Keratinocyte (primary cell): ENCODE data around the gene LSAMP. TPM values are rescaled to one million over a fixed set of nuclear protein-coding genes. Genes with fewer than 3 reads are reported as not detected.

Experiments used
- DNase-seq: peaks from one replicate; pipeline ENCODE4 v3.0.0-alpha.2; 2011; ENCODE audit warnings: low read depth, missing footprints, low spot score
- FAIRE-seq: peaks from 2 replicates; lab custom pipeline; 2011; peaks lifted over from hg19 to GRCh38; lab: Jason Lieb, UNC
- H2AFZ ChIP-seq: 2 replicates; pipeline ENCODE4 v1.6.0; 2012; ENCODE audit warnings: low read length, control low read depth, inconsistent platforms; ENCODE audit not compliant: control insufficient read depth
- H3K27ac ChIP-seq: 2 replicates; pipeline ENCODE4 v1.5.1; 2011; ENCODE audit warnings: low read length; ENCODE audit not compliant: control insufficient read depth, insufficient read depth
- H3K27me3 ChIP-seq: 3 replicates; pipeline ENCODE4 v1.6.0; 2011; ENCODE audit warnings: low read length; ENCODE audit not compliant: control insufficient read depth, insufficient read depth; ENCODE audit errors: extremely low read depth
- H3K36me3 ChIP-seq, 2 experiments: 2 replicates in 1 of 2; 3 replicates in 1 of 2; pipeline ENCODE4 v1.5.1; 2011; ENCODE audit warnings: low read length in 2 of 2, mild to moderate bottlenecking in 1 of 2; ENCODE audit not compliant: control insufficient read depth in 2 of 2, insufficient read depth in 2 of 2; ENCODE audit errors: extremely low read depth in 1 of 2
- H3K4me1 ChIP-seq: 3 replicates; pipeline ENCODE4 v1.5.1; 2011; ENCODE audit warnings: low read length; ENCODE audit not compliant: control insufficient read depth, insufficient read depth; ENCODE audit errors: extremely low read depth
- H3K4me2 ChIP-seq: 3 replicates; pipeline ENCODE4 v1.6.0; 2011; ENCODE audit warnings: low read depth, low read length; ENCODE audit not compliant: control insufficient read depth, insufficient read depth; ENCODE audit errors: extremely low read depth
- H3K4me3 ChIP-seq, 3 experiments: fragments of 200-600 bp in 1 of 3; sonication (generic) in 1 of 3; 2 replicates in 2 of 3; 3 replicates in 1 of 3; pipeline ENCODE4 v1.5.1; 2011 to 2016; ENCODE audit warnings: low read length in 3 of 3, mild to moderate bottlenecking in 3 of 3, control low read depth in 2 of 3, inconsistent platforms in 1 of 3, low read depth in 1 of 3, mixed read lengths in 1 of 3, mixed run types in 1 of 3, moderate library complexity in 1 of 3; ENCODE audit not compliant: control insufficient read depth in 2 of 3, insufficient read depth in 2 of 3; ENCODE audit errors: extremely low read depth in 1 of 3
- H3K79me2 ChIP-seq: 2 replicates; pipeline ENCODE4 v1.6.0; 2012; ENCODE audit warnings: low read length; ENCODE audit not compliant: control insufficient read depth, insufficient read depth
- H3K9ac ChIP-seq: 3 replicates; pipeline ENCODE4 v1.6.0; 2011; ENCODE audit warnings: low read length; ENCODE audit not compliant: control insufficient read depth, insufficient read depth; ENCODE audit errors: extremely low read depth
- H3K9me1 ChIP-seq: 3 replicates; pipeline ENCODE4 v1.6.0; 2011; ENCODE audit warnings: low read length; ENCODE audit not compliant: control insufficient read depth, insufficient read depth; ENCODE audit errors: extremely low read depth
- H3K9me3 ChIP-seq: 2 replicates; pipeline ENCODE4 v1.5.1; 2012; ENCODE audit warnings: low read depth, low read length; ENCODE audit not compliant: control insufficient read depth
- H4K20me1 ChIP-seq: 3 replicates; pipeline ENCODE4 v1.6.0; 2011; ENCODE audit warnings: low read length; ENCODE audit not compliant: control insufficient read depth, insufficient read depth; ENCODE audit errors: extremely low read depth
- EZH2 ChIP-seq: IDR thresholded peaks from one replicate; pipeline ENCODE4 v1.6.1; 2012; ENCODE audit warnings: inconsistent platforms, mild to moderate bottlenecking, low read length, moderate library complexity
- dilution Hi-C: fragments of 300-500 bp; cut with MboI; formaldehyde crosslinking; loops from one replicate; pipeline ENCODE4 v1.7.0; 2020; ENCODE audit warnings: low sequenced_read_pairs; ENCODE audit not compliant: extremely low pct_ligation_motif_present
- polyA plus RNA-seq, 5 experiments: library from polyadenylated mRNA; depleted of rRNA in 3 of 5; stranded (reverse) in 3 of 5; stranded (forward) in 1 of 5; unstranded in 1 of 5; fragments of >200 nt; gene quantifications; 1 replicate in 1 of 5; 2 replicates in 3 of 5; 3 replicates in 1 of 5; pipeline versions ENCODE4 v1.2.1 to v1.2.3, GENCODE V29; 2011 to 2012; ENCODE audit warnings: missing spikeins in 2 of 5, low read depth in 1 of 5, low replicate concordance in 1 of 5
- TF ChIP-seq, protein P1 (sequence below), 3 experiments: IDR thresholded peaks in 1 of 3; conservative IDR thresholded peaks in 1 of 3; optimal IDR thresholded peaks in 1 of 3; 2 replicates in 2 of 3; 3 replicates in 1 of 3; pipeline versions ENCODE3 to v1.5.1; 2011; ENCODE audit warnings: low read length in 3 of 3, mild to moderate bottlenecking in 3 of 3, moderate library complexity in 2 of 3, control low read depth in 1 of 3, inconsistent platforms in 1 of 3; ENCODE audit not compliant: insufficient read depth in 2 of 3; ENCODE audit errors: extremely low read depth in 1 of 3

Gene LSAMP
- polyA plus RNA-seq, 1 donor (not counting 4 experiments of a cell fraction or from before 2014, with no cell fraction given) = 0.12 TPM

DNA sequence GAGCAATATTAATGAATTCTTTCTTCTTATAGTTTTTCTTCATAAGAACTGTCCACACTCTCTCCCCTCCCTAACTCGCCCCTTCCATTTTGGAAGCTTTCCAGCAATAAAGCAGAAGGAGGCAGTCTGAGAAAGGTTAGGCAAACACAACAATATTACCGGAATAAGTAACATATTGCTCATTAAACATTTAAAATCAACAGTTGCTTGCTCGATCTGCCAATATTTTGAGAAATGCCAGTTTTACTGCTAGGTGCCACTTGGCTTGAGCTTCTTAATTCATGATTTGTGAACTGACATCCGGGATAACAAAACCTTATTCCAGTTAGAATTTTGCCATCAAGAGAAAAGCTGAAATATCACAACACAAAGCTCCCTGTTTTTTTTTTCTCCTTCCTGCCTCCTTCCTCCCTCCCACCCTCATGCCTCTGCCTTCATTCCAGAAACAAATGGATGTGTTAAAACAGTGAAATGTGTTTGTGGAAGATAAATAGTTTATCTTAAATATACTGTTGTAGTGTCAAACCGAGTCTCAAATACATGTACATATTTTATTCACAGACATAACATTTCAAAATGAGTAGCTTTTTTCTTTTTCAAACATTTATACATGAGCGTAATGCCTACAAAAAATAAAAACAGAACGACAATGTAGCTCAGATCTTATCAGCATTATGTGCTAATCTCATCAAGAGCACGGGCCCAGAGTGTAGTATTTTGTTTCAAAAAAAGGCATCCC is 568.2 kb downstream of the LSAMP start:
- FAIRE-seq (no peak), DNase-seq (no peak)
- Histone ChIP-seq H3K9me3 (no peaks in the 10 kb centered on the region), H4K20me1 (no peaks in the 10 kb centered on the region), H3K27ac (no peak overlapping the region), H3K4me2 (no peak overlapping the region), H3K4me3 (no peak overlapping the region), H3K9ac (no peak overlapping the region), H3K4me1 (no peaks in the 10 kb centered on the region), H3K79me2 (no peaks in the 10 kb centered on the region), H3K9me1 (no peaks in the 10 kb centered on the region), H3K27me3 (no peaks in the 10 kb centered on the region), H2AFZ (no peak overlapping the region), H3K36me3 (no peaks in the 10 kb centered on the region)
- TF ChIP-seq EZH2 = no peak
- TF ChIP-seq, protein P1, sequence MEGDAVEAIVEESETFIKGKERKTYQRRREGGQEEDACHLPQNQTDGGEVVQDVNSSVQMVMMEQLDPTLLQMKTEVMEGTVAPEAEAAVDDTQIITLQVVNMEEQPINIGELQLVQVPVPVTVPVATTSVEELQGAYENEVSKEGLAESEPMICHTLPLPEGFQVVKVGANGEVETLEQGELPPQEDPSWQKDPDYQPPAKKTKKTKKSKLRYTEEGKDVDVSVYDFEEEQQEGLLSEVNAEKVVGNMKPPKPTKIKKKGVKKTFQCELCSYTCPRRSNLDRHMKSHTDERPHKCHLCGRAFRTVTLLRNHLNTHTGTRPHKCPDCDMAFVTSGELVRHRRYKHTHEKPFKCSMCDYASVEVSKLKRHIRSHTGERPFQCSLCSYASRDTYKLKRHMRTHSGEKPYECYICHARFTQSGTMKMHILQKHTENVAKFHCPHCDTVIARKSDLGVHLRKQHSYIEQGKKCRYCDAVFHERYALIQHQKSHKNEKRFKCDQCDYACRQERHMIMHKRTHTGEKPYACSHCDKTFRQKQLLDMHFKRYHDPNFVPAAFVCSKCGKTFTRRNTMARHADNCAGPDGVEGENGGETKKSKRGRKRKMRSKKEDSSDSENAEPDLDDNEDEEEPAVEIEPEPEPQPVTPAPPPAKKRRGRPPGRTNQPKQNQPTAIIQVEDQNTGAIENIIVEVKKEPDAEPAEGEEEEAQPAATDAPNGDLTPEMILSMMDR (optimal IDR thresholded peaks at IDR 0.05 in 1 of 3, IDR thresholded peaks at IDR 0.05 in 1 of 3, conservative IDR thresholded peaks at IDR 0.05 in 1 of 3; ENCODE audit: extremely low read depth in 1 of 3, insufficient read depth in 2 of 3, low read length in 3 of 3) = no peak
- dilution Hi-C loops = no loop called here

DNA sequence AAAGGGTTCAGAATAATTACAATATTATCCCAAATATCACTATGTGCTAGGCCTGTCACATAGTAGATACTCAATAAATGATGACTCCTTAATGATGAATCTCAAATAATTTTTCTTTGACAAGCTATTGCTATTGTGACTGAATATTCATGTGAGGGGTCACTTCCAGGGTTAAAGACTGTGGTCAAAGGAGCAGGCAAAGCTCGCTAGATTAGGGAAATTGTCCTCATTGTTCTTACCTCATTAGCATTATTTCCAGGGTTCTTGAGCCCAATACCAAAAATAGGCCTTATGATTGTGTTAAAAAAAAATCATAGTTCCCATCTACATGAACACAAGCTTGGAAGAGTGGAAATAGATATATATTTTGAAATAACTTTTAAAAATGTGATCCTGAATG is 569.8 kb downstream of the LSAMP start:
- dilution Hi-C loops = no loop called here
- FAIRE-seq (no peak), DNase-seq (no peak)

More for the DNA sequence above, 569.8 kb downstream of the LSAMP start:
- no peak overlapping the region for H3K4me3 ChIP-seq
- H3K36me3 ChIP-seq = no peaks in the 10 kb centered on the region
- no peaks in the 10 kb centered on the region for H3K9me3 ChIP-seq
- H3K27ac ChIP-seq = no peak overlapping the region
- H3K4me2 ChIP-seq = no peak overlapping the region
- no peaks in the 10 kb centered on the region for H4K20me1 ChIP-seq
- H2AFZ ChIP-seq = no peak overlapping the region
- H3K79me2 ChIP-seq = no peaks in the 10 kb centered on the region
- H3K27me3 ChIP-seq = no peaks in the 10 kb centered on the region
- H3K4me1 ChIP-seq = no peaks in the 10 kb centered on the region
- TF ChIP-seq, protein P1 (optimal IDR thresholded peaks at IDR 0.05 in 1 of 3, IDR thresholded peaks at IDR 0.05 in 1 of 3, conservative IDR thresholded peaks at IDR 0.05 in 1 of 3; ENCODE audit: extremely low read depth in 1 of 3, insufficient read depth in 2 of 3, low read length in 3 of 3) = no peak
- TF ChIP-seq EZH2 = no peak
- no peak overlapping the region for H3K9ac ChIP-seq
- no peaks in the 10 kb centered on the region for H3K9me1 ChIP-seq
